ENCODE results near the gene DNAH6.

Gene DNAH6

GRCh38 chr2:84636080-84636971 lies 120.0 kb downstream of the DNAH6 start:
- no peak overlapping the region for H3K27ac ChIP-seq (ENCODE audit: low read length)
- no peaks in the 10 kb centered on the region for H3K9me3 ChIP-seq (ENCODE audit: insufficient read depth, low read length, severe bottlenecking)
- no peaks in the 10 kb centered on the region for H3K36me3 ChIP-seq (ENCODE audit: insufficient read depth, low read length)

GRCh38 chr2:84639751-84640150 lies 123.5 kb downstream of the DNAH6 start:
- no peak overlapping the region for H3K27ac ChIP-seq (ENCODE audit: low read length)
- no peaks in the 10 kb centered on the region for H3K4me1 ChIP-seq (ENCODE audit: insufficient read depth, low read length)
- H3K4me3 ChIP-seq (ENCODE audit: low read depth in 1 of 2, low read length in 2 of 2) = no peak overlapping the region
- no peak overlapping the region for H2AFZ ChIP-seq (ENCODE audit: low read depth, low read length)
- H3K4me2 ChIP-seq (ENCODE audit: insufficient read depth, low read length) = no peak overlapping the region
- no peaks in the 10 kb centered on the region for H3K27me3 ChIP-seq (ENCODE audit: insufficient read depth, low read length, poor library complexity)
- no peak for ATAC-seq (ENCODE audit: insufficient read depth, low read depth)
- H3K9me3 ChIP-seq (ENCODE audit: insufficient read depth, low read length, severe bottlenecking) = no peaks in the 10 kb centered on the region
- no peaks in the 10 kb centered on the region for H4K20me1 ChIP-seq (ENCODE audit: insufficient read depth, low read length)
- H3K79me2 ChIP-seq (ENCODE audit: insufficient read depth, low read length) = no peaks in the 10 kb centered on the region
- H3K9ac ChIP-seq (ENCODE audit: low read depth, low read length) = no peak overlapping the region
- no peak for DNase-seq
- no peaks in the 10 kb centered on the region for H3K36me3 ChIP-seq (ENCODE audit: insufficient read depth, low read length)
- TF ChIP-seq EZH2 (IDR thresholded peaks at IDR 0.05; ENCODE audit: borderline replicate concordance, low read depth, low read length, severe bottlenecking) (no peak), CTCF (IDR thresholded peaks at IDR 0.05; ENCODE audit: borderline replicate concordance, extremely low read depth, low read length, poor library complexity, severe bottlenecking) (no peak)

More at GRCh38 chr2:84636080-84636971, 120.0 kb downstream of the DNAH6 start:
- no peak overlapping the region for H3K4me2 ChIP-seq (ENCODE audit: insufficient read depth, low read length)
- no peak overlapping the region for H3K9ac ChIP-seq (ENCODE audit: low read depth, low read length)
- no peaks in the 10 kb centered on the region for H4K20me1 ChIP-seq (ENCODE audit: insufficient read depth, low read length)
- H3K4me1 ChIP-seq (ENCODE audit: insufficient read depth, low read length) = no peaks in the 10 kb centered on the region
- H3K27me3 ChIP-seq (ENCODE audit: insufficient read depth, low read length, poor library complexity) = no peaks in the 10 kb centered on the region
- H3K4me3 ChIP-seq (ENCODE audit: low read depth in 1 of 2, low read length in 2 of 2) = no peak overlapping the region
- no peak for TF ChIP-seq CTCF (IDR thresholded peaks at IDR 0.05; ENCODE audit: borderline replicate concordance, extremely low read depth, low read length, poor library complexity, severe bottlenecking)
- TF ChIP-seq EZH2 (IDR thresholded peaks at IDR 0.05; ENCODE audit: borderline replicate concordance, low read depth, low read length, severe bottlenecking) = no peak
- ATAC-seq (ENCODE audit: insufficient read depth, low read depth) = no peak
- no peak for DNase-seq
- H3K79me2 ChIP-seq (ENCODE audit: insufficient read depth, low read length) = no peaks in the 10 kb centered on the region
- no peak overlapping the region for H2AFZ ChIP-seq (ENCODE audit: low read depth, low read length)

DNA sequence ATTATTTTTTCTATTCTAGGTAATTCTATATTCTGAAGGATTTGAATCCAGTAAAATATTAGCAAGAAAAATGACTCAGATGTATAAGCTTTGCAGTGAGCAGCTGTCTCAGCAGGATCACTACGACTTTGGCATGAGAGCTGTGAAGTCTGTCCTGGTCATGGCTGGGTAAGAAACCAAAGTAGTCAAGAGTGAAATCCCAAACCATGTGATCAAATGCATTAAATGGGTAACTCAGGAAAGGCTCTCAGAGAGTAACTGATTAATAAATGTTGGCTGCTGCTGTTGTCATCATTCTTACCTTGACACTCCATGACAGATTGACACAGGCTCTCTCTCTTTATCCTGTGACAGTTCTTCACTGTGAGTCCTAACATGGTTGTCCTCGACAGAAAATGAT lies 124.1 kb downstream of the DNAH6 start:
- Histone ChIP-seq H3K27ac (ENCODE audit: low read length) (no peak overlapping the region), H3K4me1 (ENCODE audit: insufficient read depth, low read length) (no peaks in the 10 kb centered on the region), H3K79me2 (ENCODE audit: insufficient read depth, low read length) (no peaks in the 10 kb centered on the region), H4K20me1 (ENCODE audit: insufficient read depth, low read length) (no peaks in the 10 kb centered on the region), H3K4me2 (ENCODE audit: insufficient read depth, low read length) (no peak overlapping the region), H2AFZ (ENCODE audit: low read depth, low read length) (no peak overlapping the region), H3K36me3 (ENCODE audit: insufficient read depth, low read length) (no peaks in the 10 kb centered on the region), H3K9me3 (ENCODE audit: insufficient read depth, low read length, severe bottlenecking) (no peaks in the 10 kb centered on the region), H3K9ac (ENCODE audit: low read depth, low read length) (no peak overlapping the region), H3K27me3 (ENCODE audit: insufficient read depth, low read length, poor library complexity) (no peaks in the 10 kb centered on the region), H3K4me3 (ENCODE audit: low read depth in 1 of 2, low read length in 2 of 2) (no peak overlapping the region)
- DNase-seq = no peak
- TF ChIP-seq CTCF (IDR thresholded peaks at IDR 0.05; ENCODE audit: borderline replicate concordance, extremely low read depth, low read length, poor library complexity, severe bottlenecking) (no peak), EZH2 (IDR thresholded peaks at IDR 0.05; ENCODE audit: borderline replicate concordance, low read depth, low read length, severe bottlenecking) (no peak)
- no peak for ATAC-seq (ENCODE audit: insufficient read depth, low read depth)

Data from DND-41 (cell line).